GM18499 (cell line): ENCODE results near the gene LYPLAL1.

Source experiments
- ATAC-seq: cut with Tn5 transposase; IDR thresholded peaks from one replicate; pipeline ENCODE4 v1.9.1; 2021; ENCODE audit warnings: moderate number of reproducible peaks; ENCODE audit not compliant: insufficient read depth, unreplicated experiment

The LYPLAL1 gene

DNA sequence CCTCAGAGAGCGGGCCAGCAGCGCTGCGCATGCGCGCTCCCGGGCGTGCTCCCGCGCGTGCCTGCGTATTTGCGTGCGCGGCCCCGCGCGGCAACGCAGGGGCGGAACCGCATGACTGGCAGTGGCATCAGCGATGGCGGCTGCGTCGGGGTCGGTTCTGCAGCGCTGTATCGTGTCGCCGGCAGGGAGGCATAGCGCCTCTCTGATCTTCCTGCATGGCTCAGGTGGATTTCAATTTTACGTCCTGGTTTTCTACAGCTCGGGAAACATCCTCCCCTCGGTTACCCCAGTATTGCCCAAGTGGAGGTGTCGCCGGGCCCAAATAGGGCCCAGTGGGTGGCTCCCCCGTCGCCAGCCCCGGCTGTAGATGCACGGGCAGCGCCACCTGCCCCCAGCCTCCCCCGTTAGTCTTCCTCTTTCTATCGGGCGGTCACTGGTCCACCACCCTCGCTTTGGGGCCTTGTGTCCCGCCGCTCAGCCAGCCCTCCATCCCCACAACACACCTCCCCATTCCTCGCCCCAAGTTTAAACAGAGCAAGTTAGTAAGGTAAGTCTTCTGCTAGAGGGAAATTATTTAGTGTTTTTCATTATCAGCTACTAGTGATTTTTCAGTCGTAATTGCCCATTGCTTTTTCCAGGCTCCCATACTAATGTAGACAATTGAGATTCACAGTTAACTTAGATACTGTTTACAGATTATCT, at the start of gene LYPLAL1:
LYPLAL1 (plus strand) TSS at position 121 of the 702 bp plus-strand sequence; CDS start at position 134, 13 bp downstream.
- peak; percentile 45 for ATAC-seq

DNA sequence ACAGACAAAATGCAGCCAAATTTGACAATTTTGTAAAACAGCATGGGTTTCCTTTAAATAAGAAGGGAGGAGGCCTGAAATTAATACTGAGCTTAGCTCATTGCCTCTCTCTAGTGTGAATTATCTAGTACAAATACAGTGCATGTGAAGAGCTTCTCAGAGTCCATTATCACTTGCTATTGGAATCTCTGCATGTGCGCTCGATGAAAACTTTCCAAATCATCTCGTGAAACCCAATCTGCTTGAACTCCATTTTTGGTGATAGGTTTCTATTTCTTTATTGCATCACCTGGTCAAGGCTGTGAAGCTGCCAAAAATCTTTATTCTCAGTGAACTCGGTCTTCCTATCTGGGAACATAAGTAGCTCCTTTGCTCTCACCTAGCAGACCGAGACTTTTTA, 49.5 kb upstream of the LYPLAL1 start:
- no peak for ATAC-seq

DNA sequence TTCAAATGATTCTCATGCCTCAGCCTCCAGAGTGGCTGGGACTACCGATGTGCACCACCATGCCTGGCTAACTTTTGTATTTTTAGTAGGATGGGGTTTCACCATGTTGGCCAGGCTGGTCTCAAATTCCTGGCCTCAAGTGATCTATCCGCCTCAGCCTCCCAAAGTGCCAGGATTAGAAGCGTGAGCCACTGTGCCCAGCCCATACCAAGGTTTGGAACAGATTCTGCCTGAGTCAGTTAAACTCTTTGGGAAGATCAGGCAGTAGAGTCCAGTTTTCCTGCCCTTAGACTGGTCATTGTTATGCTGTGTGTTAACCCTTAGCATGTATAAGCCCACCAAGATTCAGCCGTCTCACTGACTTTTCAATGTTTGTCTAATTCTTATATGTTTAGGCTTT, 48.3 kb upstream of the LYPLAL1 start:
- no peak for ATAC-seq

DNA sequence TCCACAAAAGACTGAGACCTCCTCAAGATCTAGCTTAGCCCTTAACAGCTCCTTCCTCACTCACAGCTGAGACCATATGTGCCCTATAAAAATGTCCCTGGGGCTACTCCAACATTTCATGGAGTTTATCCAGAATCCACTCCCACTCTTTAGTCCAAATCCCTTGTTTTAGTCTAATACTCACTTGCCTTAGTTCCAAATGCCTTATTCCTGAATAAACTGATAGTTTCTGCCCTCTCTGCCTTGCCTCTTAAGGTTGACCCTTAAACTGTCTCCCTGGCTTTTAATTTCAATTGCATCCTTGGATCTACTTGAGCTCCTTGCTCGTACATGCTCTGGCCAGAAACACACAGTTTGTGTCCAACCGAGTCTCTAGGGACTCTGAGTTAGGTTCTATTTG, 47.3 kb upstream of the LYPLAL1 start:
- no peak for ATAC-seq

DNA sequence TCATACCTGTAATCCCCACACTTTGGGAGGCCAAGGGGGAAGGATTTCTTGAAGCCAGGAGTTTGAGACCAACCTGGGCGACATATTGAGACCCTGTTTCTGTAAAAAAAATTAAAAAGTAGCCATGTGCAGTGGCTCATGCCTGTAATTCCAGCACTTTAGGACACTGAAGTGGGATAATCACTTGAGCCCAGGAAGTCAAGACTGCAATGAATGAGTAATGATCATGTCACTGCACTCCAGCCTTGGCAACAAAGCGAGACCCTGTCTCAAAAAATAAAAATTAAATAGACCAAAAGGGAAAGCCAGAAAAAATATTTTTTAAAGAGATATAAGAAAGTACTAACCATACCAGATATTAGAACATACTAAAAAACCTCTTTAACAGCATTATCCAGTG, 44.7 kb upstream of the LYPLAL1 start:
- no peak for ATAC-seq

DNA sequence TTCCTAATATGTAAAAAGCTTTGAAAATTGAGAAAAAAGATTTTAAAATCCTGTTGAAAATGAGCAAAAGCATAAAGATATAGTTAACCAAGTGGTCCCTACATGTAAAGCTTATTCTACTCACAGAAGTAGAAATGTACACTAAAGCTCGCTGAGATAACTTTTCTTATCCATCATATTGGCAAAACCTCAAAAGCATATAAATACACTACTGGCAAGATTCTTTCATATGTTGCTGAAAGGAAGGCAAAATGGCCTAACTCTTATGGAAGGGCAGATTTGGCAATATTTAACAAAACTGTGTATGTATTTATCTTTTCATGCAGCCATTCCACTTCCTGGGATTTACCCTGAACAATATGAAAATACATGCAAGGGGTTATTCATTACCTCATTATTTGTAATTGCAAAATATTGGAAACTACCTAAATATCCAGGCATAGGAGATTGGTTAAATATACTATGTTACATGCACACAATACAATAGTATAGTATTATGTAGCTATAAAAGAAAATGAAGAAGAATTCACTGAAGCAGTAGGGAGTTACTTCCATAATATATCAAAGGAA, 43.2 kb upstream of the LYPLAL1 start:
- ATAC-seq: no peak

DNA sequence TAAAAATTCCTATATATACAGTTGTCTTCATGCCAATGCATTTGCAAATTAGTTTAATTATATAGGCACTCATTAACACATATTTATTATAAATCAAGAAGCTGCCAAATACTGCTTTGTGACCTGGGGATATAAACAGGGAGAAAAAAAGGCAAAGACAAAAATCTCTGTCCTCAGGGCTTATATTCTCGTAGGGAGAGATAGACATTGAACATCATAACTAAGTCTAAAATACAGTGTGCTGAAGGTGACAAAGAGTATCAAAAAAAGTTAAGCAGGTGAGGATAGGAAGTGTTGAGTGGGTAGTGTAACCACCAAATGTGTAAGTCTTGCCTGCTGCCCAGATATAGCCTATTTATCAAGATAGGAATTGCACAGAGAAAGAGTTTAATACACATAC, 40.7 kb upstream of the LYPLAL1 start:
- no peak for ATAC-seq

DNA sequence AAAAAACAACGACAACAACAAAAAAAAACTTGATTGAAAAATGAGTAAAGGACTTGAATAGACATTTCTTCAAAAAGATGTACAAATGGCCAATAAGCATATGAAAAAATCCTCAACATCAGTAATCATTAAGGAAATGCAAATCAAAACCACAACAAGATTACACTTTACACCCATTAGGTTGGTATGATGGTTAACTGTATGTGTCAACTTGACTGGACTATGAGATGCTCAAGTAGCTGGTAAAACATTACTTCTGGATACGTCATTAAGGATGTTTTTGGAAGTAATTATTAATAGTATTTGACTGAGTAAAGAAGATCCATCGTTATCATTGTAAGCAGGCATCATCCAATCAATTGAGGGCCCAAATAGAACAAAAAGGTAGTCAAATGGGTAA, 34.9 kb upstream of the LYPLAL1 start:
- no peak for ATAC-seq

DNA sequence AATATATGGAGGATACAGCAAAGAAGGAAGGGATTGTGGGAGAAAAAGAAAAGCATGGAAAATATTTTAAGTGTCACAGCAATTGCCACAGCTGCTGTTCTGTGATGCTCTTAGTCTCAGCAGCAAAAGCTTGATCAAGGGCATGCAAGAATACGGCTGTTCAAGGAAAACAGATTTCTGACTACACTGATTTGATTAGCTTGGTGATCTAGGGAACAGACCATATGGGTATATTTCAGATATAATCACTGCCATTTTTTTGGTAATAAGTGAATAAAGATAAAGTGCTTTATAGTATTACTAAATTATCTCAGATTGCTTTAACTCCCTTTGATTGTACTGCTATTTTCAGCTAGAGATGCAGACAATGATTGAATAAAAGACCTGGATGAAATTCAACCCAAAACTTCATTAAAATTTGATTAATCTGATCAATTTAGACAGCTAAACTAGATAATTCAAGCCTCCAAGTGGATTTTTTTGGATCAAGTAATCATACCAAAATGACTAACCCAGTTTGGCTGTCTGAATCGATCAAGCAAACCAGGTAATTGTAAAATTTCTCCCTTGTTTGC, 33.3 kb upstream of the LYPLAL1 start:
- no peak for ATAC-seq

DNA sequence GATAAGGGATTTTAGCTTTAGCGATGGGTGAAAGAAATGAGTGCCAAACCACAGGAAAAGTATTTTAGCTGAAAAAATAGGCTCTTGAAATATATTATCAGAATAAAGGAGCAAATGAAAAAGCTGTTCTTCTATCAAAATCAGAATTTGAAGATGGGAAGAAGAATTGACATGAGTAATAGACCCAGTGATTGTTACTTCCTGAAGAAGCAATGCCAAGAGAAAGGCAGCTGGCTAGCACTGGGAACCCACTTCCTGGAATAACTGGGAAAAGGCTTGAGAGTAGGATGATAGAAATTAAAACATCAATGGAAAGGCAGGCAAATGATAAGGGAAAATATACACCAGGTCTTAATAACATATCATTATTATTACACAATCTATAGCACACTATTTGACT, 29.9 kb upstream of the LYPLAL1 start:
- ATAC-seq: no peak

DNA sequence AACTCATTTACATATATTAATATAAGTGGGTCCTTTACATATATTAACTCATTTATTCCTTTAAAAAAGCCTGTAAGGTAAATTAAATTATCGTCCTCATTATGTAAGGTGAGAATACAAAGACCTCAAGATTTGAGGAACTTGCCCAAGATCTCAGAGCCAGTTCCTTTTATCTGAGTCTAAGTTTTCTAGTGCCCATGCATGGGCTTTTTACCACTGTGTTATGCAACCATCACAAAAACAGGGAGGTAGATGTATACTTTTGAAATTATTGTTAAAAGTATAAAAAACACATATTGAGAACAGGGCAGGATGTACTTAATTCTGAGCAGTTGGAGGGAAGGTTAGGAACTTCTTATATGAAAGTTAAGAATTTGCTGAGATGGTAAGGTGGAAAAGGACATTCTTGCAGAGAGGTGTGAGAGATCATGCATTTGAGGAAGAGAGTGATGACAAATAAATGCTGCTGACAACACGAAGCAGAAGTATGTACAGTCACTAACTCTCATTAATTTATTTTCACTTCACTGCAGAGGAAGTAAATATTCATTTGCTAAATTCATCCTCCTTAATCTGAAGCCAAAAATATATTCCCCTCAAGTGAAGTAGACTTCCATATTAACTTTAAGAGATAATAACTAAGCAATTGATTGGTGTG, 28.9 kb upstream of the LYPLAL1 start:
- no peak for ATAC-seq

DNA sequence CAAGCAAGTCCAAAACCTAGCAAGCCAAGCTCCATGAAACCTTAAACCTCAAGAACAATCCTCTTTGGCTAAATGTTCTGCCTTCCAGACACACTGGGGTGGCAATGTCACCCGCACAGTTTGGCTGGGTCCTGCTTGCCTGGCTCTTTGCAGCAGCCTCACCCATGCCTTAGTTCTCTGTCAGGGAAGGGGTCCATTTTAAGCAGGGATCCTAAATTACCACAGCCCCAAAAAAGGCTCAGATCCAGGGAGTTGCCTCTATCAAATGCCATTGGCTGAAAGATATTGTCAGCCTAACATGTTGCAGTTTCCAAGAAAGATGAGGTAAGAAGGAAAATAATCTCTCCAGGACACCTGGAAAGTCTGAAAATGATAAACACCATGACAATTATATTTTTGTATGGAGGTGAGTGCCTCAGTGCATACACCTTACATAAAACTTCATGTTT, 26.1 kb upstream of the LYPLAL1 start:
- no peak for ATAC-seq

DNA sequence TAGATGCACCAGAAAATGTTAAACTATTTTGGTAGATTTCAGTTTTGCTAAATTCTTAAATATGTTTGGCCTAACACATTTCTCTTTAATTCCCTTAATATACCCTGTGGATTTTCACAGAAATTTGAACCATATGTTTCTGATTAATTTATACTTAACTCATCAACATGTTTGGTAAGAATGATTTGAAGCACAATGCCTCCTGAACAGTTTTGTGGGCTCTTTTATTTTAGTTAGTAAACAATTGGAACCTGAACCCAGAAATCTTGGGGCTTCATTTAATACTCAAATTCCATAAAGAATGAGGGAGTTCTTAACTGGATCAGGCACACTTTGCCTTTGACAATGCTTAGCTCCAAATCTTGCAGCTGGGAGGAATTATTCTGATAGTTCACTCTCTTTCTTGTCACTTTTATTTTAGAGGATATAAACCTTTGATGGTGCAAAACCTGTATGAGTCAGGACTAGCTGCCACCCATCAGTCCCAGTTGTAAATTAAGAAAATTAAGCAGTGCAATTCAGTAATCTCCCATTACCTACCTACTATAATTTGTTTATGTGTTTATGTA, 24.6 kb upstream of the LYPLAL1 start:
- ATAC-seq: no peak

DNA sequence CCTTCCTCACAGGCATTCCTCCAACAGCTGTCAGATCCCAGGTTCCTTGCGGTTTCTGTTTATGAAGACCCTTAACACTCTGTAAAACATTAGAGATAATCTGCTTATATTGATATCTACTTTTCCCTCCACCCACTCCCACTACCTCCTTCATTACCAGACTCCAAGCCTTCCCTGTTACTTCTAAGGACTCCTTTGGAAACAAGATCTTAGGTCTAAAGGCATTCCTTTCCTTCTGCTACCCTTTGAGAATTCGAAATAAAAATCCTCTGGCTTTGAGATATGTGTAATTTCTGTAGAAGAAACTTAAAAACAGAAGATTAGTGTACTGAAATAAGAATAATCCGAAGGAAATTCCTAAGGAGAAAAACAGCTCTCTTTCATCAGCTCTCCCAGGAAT, 23.7 kb upstream of the LYPLAL1 start:
- no peak for ATAC-seq

DNA sequence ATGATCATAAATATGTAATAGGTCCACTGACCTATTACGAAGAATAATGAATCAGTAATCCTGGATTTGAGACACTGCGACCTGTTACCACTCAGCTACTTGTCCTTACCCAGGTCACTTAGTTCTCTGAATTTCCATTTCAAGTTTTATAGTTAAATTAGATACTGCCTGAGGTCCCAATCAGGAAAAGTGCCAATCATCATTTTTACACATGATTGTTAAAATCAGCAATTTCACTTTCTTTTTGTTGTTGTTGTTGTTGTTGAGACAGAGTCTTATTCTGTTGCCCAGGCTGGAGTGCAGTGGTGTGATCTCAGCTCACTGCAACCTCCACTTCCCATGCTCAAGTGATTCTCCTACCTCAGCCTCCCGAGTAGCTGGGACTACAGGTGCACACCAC, 22.8 kb upstream of the LYPLAL1 start:
- no peak for ATAC-seq

DNA sequence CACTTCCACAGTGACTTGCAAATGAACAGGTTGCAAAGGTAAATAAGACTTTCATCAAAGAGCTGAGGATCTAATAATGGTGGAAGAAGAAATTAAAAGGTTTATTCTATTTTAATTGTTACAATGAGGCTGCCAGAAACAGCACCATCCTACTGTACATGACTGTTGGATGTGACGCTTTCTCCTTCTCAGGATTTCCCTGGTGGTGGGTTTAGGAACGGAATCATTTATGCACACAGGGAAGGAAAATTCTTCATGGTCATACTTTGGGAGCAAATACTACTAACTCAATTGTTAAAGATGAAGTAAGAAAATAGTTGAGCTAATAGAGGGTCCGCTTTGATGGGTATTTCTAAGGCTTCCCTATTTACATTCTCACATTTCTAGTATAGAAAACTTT, 22.2 kb upstream of the LYPLAL1 start:
- no peak for ATAC-seq

DNA sequence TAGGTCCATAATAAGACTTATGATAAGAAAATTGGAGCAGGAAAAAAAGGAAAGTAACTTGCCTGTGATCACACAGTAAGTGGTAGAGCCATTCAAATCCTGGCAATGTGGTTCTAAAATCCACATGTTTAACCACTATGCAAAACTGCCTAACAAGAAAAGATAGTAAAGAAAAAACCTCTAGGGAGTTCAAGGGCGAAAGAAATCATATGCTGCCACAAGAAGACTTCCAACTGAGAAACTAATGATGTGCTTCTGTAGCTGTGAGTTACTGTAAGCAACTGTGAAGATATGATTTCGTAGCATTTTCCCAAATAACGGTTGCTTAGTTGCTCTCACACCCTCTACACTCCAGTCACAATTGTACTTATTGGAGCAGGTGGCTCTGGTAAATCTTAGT, 20.9 kb upstream of the LYPLAL1 start:
- ATAC-seq: no peak

DNA sequence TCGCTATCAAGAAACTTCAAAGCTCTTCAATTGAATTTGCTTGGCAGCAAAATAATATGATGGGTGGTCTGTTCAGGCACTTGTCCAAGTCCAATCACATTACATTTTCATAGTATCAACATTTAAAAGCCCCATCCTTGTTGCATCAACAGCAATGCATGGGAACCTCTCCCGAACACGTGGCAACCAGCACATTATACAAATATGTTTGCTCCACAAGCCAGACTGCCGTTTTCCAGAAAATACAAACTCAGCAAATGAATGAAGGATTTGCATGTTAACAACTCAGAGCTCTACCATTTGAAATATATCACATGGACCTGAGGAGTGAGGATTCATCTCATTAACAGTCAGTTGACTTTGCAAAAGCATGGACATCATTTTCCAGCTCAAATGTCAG, 20.0 kb upstream of the LYPLAL1 start:
- no peak for ATAC-seq

DNA sequence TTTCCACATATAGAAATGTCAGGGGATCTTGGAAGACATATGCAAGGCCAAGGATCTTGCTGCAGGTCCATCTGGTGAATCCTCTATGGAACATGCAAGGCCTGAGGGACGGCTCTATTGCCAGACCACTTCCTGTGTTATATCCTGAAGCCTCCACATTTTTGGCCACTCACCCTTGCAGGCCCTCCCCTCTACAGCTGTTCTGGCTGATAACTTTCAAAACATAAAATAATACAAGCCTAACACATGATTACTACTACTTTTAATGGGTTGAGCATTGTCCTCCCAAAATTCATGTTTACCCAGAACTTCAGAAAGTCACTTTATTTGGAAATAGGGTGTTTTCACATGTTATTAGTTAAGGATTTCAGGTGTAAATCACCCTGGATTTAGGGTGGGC, 18.5 kb upstream of the LYPLAL1 start:
- no peak for ATAC-seq

DNA sequence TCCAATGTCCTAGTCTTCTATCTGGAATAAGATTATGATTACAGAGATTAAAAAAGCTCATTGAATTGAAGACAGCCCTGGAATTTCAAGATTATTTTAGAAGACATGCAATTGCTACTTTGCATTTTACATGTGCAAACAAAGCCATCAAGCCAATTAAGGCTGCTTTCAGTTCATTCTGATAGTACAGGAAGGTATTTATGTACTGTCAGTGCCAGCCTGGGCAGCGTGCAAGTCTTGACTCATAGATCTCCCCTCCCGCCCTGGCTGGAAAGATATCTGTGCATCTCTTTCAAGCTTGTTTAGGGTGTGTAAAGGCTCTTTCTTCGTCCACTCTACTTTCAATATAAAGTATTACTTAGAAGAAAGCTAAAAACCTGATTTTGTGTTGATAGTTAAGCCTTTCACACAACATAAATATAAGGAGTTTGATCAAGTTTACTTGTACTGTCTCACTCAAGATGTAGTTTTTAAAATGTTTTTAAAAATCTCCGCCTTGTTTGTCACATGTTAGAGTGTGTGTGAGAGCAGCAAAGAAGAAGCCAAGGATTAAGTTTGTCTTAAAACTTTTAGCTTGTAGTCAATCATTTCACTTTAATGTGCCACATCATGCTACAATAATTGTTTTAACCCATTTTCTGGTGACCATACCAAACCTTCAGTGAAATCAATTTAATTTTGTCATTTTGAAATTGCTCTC, 13.6 kb upstream of the LYPLAL1 start:
- peak; percentile 58 for ATAC-seq

DNA sequence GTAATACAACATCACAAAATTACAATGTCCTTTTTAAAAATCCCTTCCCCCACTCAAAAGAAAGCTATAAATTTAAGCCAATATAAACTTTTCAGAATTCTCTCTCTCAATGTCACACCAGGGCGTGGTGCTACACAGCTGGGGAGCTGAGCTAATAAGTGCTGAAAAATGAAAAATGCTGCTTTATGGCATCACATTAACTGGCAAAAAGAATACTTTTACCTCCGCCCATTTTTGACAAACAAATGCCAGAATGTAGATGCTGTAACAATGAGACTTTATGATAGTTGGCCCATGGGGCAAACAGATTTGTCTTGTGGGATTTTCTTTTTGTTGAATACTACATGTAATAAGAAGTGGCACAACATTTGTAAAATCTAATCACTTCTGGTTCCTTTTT, 12.7 kb upstream of the LYPLAL1 start:
- ATAC-seq: no peak
